SK-N-MC (cell line): ENCODE measurements around the gene PPP1R18.

ENCODE experiments used
- EZH2 ChIP-seq: fragments of 200-600 bp; sonication (generic); IDR thresholded peaks from one replicate; pipeline ENCODE4 v1.6.1; 2017; ENCODE audit warnings: antibody characterized with exemption
- FOXP2 ChIP-seq: optimal IDR thresholded peaks from 2 replicates; pipeline ENCODE3; 2011; ENCODE audit warnings: mild to moderate bottlenecking, moderate library complexity; ENCODE audit not compliant: insufficient read depth; ENCODE audit errors: extremely low read length, control extremely low read depth
- POLR2AphosphoS5 ChIP-seq: IDR thresholded peaks from 2 replicates; pipeline ENCODE4 v1.6.1; 2012; ENCODE audit warnings: mild to moderate bottlenecking, low read depth, low read length, borderline replicate concordance

GRCh38 chr6:30640481-30640880 lies 46.0 kb downstream of the PPP1R18 start:
- TF ChIP-seq POLR2AphosphoS5: no peak
- no peak for TF ChIP-seq EZH2
- no peak for TF ChIP-seq FOXP2
